ENCODE measurements around the gene CHMP1A. TPM values are rescaled to one million over a fixed set of nuclear protein-coding genes. Genes with fewer than 3 reads are reported as not detected.

Gene CHMP1A
- total and polyA plus RNA-seq, 2 of the 8 experiments (the other 6 are each of a cell fraction or from before 2014, with no cell fraction given): 64.4 to 75.8 TPM

- TF ChIP-seq CHD7 (IDR thresholded peaks at IDR 0.05; ENCODE audit: insufficient replicate concordance, low read length): no peak
Measured at GRCh38 chr16:89605186-89605970, 52.1 kb downstream of the CHMP1A start (continued).

All from H1 (cell line).